Thyroid gland (tissue), 4 donors: Measurements from ENCODE around the gene EIF3K. TPM values are rescaled to one million over a fixed set of nuclear protein-coding genes. Genes with fewer than 3 reads are reported as not detected.
A peak's percentile ranks its signal among the peaks of the same experiment; 100 is the strongest.

Source experiments
- DNase-seq, 2 donors: peaks; one replicate each; pipeline ENCODE4 v3.0.0-alpha.2; 2019
- H3K27ac ChIP-seq, 3 donors: fragments of 200-600 bp; sonication (generic); 1 replicate in 2 of 3; 2 replicates in 1 of 3; pipeline ENCODE4 v1.5.1; 2016 to 2019; ENCODE audit warnings: mild to moderate bottlenecking in 1 of 3, moderate library complexity in 1 of 3
- H3K27me3 ChIP-seq: fragments of 200-600 bp; sonication (generic); one replicate; pipeline ENCODE4 v1.5.1; 2019
- H3K36me3 ChIP-seq, 2 donors: fragments of 200-600 bp; sonication (generic); one replicate each; pipeline ENCODE4 v1.5.1; 2016 to 2019
- H3K4me1 ChIP-seq, 2 donors: fragments of 200-600 bp; sonication (generic); one replicate each; pipeline ENCODE4 v1.5.1; 2017 to 2019
- H3K4me3 ChIP-seq, 3 donors: fragments of 200-600 bp; sonication (generic); replicated peaks in 1 of 3; 1 replicate in 2 of 3; 2 replicates in 1 of 3; pipeline ENCODE4 v1.5.1; 2016; ENCODE audit warnings: mild to moderate bottlenecking in 1 of 3
- H3K9me3 ChIP-seq: fragments of 200-600 bp; sonication (generic); one replicate; pipeline ENCODE4 v1.5.1; 2017
- POLR2A ChIP-seq, 2 donors: fragments of 450-650 bp; IDR thresholded peaks; one replicate each; pipeline ENCODE4 v1.6.1; 2017; ENCODE audit warnings: antibody characterized with exemption in 2 of 2, mild to moderate bottlenecking in 2 of 2, moderate library complexity in 1 of 2
- WGBS, 2 donors: methylation state at CpG; one replicate each; pipeline ENCODE4 v1.1.5; 2017; 5-methylcytosine and 5-hydroxymethylcytosine counted together
- intact Hi-C: fragments of 100-400 bp; cut with DNase I; formaldehyde crosslinking; loops from one replicate; pipeline ENCODE4 v1.15.1; 2023
- total RNA-seq, 4 donors: library from RNA; depleted of rRNA; stranded (reverse); fragments of >200 nt; gene quantifications; one replicate each; pipeline ENCODE4 v1.2.3, GENCODE V29; 2016
- TF ChIP-seq, protein P1 (sequence below), 6 experiments: fragments of 200-600 bp in 3 of 6; fragments of 450-650 bp in 3 of 6; sonication (generic) in 3 of 6; IDR thresholded peaks; one replicate each; pipeline ENCODE4 v1.5.1; 2016 to 2019; ENCODE audit warnings: antibody characterized with exemption in 6 of 6, mild to moderate bottlenecking in 2 of 6, inconsistent platforms in 1 of 6, moderate library complexity in 1 of 6

The EIF3K gene
- total RNA-seq, 4 donors from 2014 or later = 205 to 504 (median 440) TPM

DNA sequence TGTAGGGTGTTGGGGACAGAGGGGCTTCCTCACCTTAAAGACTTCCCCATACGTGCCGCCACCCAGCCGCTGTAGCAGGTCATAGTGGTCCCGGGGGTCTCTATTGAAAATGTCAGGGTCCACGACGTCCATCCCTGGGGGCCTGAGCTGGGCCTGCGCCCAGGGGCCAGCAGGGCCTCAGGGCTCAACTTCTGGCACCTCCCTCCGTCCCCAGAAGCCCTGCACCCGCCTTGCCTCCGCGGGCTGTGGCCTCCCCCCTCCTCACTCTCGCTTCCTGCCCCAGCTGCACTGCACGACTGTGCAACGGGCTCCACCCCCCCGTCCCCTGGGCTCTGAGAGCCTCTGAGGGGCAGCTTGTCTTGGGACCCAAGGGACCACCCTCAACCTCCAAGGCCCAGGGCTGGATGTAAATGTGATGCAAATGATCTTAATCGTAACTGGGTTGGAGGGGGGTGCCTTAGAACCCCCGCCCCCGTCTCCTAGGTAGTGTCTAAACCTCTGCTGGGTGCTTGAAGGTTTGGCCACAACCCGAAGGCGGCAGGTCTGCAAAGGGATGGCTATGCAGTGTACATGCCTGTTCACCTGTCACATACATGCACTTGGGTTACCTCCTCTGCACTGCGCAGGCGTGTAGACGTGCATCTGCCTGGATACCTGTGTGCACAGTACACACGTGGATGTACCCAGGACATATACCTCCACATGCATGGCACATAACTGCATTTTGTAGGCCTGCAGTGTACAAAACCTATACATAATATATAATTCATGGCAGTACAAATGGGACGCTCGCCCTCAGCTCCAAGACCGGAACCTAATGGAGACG, 1.0 kb upstream of the EIF3K start, which contains the start of gene MAP4K1:
TSS of gene MAP4K1 (minus strand) at position 190 of the 826 bp plus-strand sequence. CDS start at position 132, 58 bp downstream.
- Histone ChIP-seq H3K4me3 (peak within 1 kb of the TSS; percentile 35 to 97 (median 68)), H3K36me3 (peaks cover 12 to 24% of the 10 kb centered on the region in 2 donors), H3K27ac (peak within 1 kb of the TSS in 2 of 3 donors; percentile 37 to 56), H3K4me1 (peaks cover 17% of the 10 kb centered on the region in 2 donors), H3K9me3 (no peaks in the 10 kb centered on the region), H3K27me3 (no peaks in the 10 kb centered on the region)
- 5 to 33% methylated on average over 9 to 13 of the region's 28 CpGs for WGBS, 2 donors
- intact Hi-C loops = no loop called here
- DNase-seq = peak; percentile 7 to 39
- TF ChIP-seq POLR2A (IDR thresholded peaks at IDR 0.05) = no peak
- TF ChIP-seq, protein P1, sequence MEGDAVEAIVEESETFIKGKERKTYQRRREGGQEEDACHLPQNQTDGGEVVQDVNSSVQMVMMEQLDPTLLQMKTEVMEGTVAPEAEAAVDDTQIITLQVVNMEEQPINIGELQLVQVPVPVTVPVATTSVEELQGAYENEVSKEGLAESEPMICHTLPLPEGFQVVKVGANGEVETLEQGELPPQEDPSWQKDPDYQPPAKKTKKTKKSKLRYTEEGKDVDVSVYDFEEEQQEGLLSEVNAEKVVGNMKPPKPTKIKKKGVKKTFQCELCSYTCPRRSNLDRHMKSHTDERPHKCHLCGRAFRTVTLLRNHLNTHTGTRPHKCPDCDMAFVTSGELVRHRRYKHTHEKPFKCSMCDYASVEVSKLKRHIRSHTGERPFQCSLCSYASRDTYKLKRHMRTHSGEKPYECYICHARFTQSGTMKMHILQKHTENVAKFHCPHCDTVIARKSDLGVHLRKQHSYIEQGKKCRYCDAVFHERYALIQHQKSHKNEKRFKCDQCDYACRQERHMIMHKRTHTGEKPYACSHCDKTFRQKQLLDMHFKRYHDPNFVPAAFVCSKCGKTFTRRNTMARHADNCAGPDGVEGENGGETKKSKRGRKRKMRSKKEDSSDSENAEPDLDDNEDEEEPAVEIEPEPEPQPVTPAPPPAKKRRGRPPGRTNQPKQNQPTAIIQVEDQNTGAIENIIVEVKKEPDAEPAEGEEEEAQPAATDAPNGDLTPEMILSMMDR (IDR thresholded peaks at IDR 0.05) = no peak

DNA sequence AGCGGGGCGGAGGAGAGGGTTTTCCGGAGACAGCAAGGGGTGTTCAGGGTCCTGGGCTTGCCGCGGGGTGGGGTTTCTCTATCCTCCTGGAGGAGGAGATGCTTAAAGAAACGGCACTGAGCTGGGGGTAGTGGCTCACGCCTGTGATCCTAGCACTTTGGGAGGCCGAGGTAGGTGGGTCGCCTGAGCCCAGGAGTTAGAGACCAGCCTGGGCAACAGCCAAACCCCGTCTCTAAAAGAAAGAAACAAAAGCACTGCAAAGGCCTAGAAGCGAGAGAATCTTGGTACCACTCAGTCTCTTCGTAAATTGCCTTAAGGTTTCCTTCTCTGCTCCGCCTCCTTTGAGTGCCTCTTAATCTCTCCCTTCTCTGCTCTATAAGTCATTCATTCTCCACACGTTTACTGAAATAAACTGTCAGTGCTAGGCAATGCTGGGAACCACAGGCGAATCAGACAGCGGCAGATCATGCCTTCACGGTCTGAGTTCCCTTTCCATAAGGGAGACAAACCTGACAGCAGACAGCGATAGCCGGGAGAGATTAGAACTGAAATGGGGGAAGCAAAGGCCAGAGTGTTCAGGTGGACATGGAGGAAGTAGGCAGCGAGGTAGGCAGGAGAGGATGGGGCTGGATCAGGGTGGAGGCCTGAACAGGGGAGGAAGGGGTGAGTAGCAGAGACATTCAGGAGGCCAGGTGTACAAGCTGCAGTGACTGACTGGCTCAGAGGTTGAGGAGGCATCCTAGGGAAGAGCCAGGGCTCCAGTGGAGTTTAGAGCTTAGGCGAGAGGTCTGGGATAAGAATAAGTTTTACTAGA, 580 bp downstream of the EIF3K start:
- peaks cover 17% of the 10 kb centered on the region in 2 donors for H3K4me1 ChIP-seq
- no peak for TF ChIP-seq POLR2A (IDR thresholded peaks at IDR 0.05)
- TF ChIP-seq, protein P1 (IDR thresholded peaks at IDR 0.05) = no peak
- H3K27ac ChIP-seq = peak overlapping the region; percentile 41 to 77 (median 68)
- no peaks in the 10 kb centered on the region for H3K9me3 ChIP-seq
- peaks cover 25 to 38% of the 10 kb centered on the region in 2 donors for H3K36me3 ChIP-seq
- WGBS, 2 donors = 16 to 18% methylated on average over 21 of the region's 21 CpGs
- intact Hi-C loops = no loop called here
- no peaks in the 10 kb centered on the region for H3K27me3 ChIP-seq
- DNase-seq = no peak
- peak overlapping the region; percentile 93 to 97 (median 96) for H3K4me3 ChIP-seq

DNA sequence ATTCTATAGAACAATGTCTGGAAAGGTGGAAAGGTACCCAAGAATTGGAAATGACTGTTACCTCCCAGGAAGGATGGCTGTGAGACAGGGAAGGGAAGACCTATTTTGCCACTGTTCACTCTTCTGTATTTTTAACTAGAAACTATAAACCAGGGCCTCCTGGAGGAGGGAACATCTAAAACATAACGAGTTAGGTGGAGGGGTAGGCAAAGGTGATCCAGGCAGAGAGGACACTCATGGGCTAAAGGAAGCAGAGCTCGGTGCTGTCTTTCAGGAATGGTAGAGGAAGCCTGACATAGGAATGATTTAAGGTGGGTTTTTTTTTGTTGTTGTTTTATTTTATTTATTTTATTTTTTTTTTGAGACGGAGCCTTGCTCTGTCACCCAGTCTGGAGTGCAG, 5.8 kb downstream of the EIF3K start:
- peaks cover 65 to 85% of the 10 kb centered on the region in 2 donors for H3K36me3 ChIP-seq
- TF ChIP-seq, protein P1 (IDR thresholded peaks at IDR 0.05) = no peak
- H3K4me3 ChIP-seq = no peak overlapping the region
- no peak for DNase-seq
- WGBS, 2 donors = 91 to 92% methylated on average over 3 of the region's 3 CpGs
- intact Hi-C loops = no loop called here
- no peak overlapping the region for H3K27ac ChIP-seq
- H3K9me3 ChIP-seq = no peaks in the 10 kb centered on the region
- H3K4me1 ChIP-seq = peaks cover 6% of the 10 kb centered on the region in 2 donors
- no peaks in the 10 kb centered on the region for H3K27me3 ChIP-seq

DNA sequence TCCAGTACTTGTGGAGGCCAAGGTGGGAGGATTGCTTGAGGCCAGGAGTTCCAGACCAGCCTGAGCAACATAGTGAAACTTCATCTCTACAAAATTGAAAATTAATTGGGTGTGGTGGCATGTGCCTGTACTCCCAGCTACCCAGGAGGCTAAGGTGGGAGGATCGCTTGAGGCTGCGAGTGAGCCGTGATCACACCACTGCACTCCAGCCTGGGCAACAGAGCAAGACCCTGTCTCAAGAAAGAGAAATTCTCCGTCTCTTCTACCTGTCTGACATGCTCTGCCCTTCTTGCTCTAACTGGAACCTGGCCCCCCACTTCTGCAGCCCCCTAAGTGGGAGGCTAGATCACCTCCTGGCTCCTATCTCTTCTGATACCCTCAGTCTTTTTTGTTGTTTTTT, 7.4 kb downstream of the EIF3K start:
- H3K27me3 ChIP-seq = no peaks in the 10 kb centered on the region
- no peak overlapping the region for H3K4me3 ChIP-seq
- intact Hi-C loops = no loop called here
- H3K36me3 ChIP-seq = peaks cover 61 to 84% of the 10 kb centered on the region in 2 donors
- no peaks in the 10 kb centered on the region for H3K4me1 ChIP-seq
- H3K27ac ChIP-seq = no peak overlapping the region
- no peak for DNase-seq
- TF ChIP-seq, protein P1 (IDR thresholded peaks at IDR 0.05) = no peak
- no peak for TF ChIP-seq POLR2A (IDR thresholded peaks at IDR 0.05)
- WGBS, 2 donors = 97 to 98% methylated on average over 4 of the region's 4 CpGs
- H3K9me3 ChIP-seq = no peaks in the 10 kb centered on the region
